Measurements from ENCODE around the gene SH3RF3.
"Not testable (repeated sequence)": the region's sequence is repeated elsewhere in the genome, so short reads cannot be mapped to it uniquely, and the experiment has no call there.

Gene SH3RF3

DNA sequence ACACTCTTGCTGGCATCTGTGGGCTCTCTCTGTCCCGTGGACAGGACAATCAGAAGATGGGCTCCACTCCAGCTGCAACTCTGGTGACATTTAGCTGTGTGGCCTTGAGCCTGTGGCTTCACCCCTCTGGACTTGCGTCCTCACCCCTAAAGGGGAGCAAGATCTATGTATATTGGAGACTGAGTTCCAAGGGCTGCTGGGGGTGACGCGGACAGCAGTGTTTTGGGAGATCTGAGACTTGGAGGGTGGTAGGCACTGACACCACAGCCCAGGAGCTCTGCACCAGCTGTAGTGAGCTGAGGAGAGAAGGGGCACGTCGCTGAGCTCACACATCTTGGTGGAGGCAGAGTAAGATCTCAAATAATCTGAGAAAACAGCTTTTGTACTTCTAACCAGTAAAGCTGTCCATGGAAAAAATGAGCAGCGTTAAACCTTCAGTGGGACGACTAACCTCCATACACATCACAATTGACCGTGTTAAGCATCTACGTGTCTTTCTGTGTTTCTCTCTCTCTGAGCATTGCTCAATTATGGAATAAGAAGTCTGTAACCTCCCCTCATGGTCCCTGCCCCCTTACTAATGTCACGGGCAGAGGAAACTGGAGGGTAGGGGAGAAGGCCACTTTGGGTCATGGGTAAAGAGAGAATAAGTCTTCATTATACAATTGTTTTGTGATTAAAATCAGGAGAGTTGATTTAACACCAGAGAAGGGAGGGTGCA lies 85.8 kb downstream of the SH3RF3 start:
- no peak for DNase-seq (ENCODE audit: low read depth in 4 of 4, low spot score in 1 of 4)

GRCh38 chr2:109215866-109216265 lies 86.9 kb downstream of the SH3RF3 start:
- DNase-seq (ENCODE audit: low read depth in 4 of 4, low spot score in 1 of 4) = no peak

- DNase-seq (ENCODE audit: low read depth in 4 of 4, low spot score in 1 of 4) = no peak
Measured at GRCh38 chr2:109216332-109216731, 87.3 kb downstream of the SH3RF3 start.

- no peak for DNase-seq (ENCODE audit: low read depth in 4 of 4, low spot score in 1 of 4)
Measured at GRCh38 chr2:109217362-109218086, 88.5 kb downstream of the SH3RF3 start.

DNA sequence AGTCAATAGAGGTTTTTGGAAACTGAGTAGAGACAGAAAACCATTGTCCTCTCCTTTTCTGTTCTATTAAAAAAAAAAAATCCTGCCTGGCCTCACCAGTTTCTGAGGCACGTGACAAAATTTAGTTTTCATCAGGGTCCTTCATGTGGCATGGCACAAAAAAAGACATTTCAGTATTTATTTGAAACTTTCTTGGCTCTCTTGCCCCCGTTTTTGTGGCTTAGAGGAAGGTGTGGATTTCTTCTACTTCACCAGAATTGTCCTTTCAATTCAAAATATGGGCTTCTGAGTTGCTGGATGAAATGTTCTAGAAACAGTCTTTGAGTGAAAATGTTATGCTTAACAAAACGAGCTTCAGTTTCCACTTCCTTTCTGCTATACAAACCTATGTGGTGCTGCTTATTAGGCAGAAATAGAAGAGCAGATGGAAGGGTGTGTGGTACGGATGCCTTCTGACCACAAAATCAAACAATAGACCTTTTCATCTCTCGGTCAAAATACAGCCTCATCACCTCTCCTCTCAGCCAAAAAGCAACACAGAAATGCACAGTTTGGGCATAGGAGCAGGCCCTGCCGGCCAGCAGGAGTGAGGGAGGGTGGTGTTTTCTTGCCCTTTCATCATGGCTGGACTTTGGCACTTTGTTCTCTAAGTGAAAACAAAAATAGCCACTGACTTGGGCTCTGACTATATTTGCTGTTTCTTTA lies 89.2 kb downstream of the SH3RF3 start:
- no peak for DNase-seq (ENCODE audit: low read depth in 4 of 4, low spot score in 1 of 4)

DNA sequence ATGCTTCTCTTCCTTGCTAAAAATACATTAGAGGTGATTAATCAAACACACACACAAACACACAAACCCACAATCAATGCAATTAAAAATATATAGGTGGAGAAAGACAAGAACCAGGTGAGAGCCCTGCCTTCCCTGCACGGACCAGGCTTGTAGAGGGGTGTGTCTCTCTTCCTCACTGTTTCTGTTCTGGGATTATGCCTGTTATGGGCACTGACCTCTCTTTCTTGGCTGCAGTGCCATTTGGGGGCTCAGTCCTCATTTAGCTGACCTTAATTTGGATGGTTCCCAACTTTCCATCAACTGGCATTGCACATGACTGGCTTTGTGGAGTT lies 89.8 kb downstream of the SH3RF3 start:
- no peak for DNase-seq (ENCODE audit: low read depth in 4 of 4, low spot score in 1 of 4)

DNA sequence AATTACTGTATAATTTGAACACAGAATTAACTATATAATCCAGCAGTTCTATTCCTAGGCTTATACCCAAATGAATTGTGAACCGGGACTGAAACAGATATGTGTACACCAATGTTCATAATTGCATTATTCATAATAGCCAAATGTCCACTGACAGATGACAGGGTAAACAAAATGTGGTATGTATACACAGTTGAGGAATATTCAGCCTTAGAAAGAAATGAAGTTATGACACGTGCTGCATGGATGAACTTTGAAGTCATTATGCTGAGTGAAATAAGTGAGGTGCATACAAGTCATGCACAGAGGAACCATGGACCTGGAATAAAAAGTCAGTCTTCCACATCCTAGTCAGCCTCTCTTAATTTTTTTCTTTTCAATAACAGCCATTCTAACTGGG lies 91.9 kb downstream of the SH3RF3 start:
- no peak for DNase-seq (ENCODE audit: low read depth in 4 of 4, low spot score in 1 of 4)

- DNase-seq (ENCODE audit: low read depth in 4 of 4, low spot score in 1 of 4) = not testable (repeated sequence)
Measured at GRCh38 chr2:109221316-109221715, 92.3 kb downstream of the SH3RF3 start.

GRCh38 chr2:109222422-109222821 lies 93.4 kb downstream of the SH3RF3 start:
- no peak for DNase-seq (ENCODE audit: low read depth in 4 of 4, low spot score in 1 of 4)

DNA sequence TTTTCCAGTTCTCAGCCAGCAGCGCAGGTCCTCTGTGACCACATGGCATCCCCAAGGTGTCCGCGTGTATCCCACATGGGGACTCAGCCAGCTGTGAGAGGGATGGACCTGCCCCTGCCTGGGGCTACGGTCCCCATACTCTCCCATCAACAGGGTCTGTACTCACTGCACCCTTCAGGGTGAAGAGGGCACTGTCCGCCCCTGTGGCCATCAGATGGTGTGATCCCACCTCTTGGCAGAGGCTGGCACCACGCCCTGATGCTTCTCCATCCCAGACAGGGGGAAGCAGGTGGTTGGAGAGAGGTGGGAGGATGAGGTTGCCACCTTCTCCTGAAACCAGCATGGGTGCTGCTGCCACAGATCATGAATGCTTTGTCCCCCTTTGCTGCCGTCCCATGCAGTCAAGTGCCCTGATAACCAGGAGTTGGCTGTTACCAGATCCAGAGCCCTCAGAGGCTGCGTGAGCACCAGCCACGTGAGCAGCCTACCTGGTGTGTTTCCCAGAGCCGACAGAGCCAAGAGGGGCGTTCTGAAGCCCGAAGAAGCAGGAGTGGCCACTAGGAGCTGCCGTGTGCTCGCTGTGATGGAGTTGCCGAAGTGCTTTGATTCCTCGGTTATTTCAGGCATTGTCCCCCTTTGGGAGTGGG lies 93.9 kb downstream of the SH3RF3 start:
- DNase-seq (ENCODE audit: low read depth in 4 of 4, low spot score in 1 of 4) = no peak

DNA sequence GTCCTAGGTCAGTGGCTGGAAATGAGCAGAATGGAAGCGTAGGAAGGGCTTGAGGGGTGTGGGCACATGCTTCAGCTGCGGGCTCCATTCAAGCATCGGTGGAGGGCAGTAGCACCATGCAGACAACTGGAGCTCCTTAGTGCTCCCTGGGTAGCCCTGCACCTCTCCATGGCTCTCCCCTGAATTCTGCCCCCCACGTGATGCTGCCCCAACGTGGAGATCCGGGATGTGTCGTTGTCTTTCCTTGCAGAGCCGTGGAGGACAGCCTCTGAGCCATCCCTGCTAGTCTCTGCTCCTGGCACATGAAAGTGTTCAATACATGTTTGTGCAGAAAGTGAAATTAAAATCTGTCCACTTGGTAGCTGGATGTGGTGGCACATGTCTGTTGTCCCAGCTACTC lies 94.5 kb downstream of the SH3RF3 start:
- no peak for DNase-seq (ENCODE audit: low read depth in 4 of 4, low spot score in 1 of 4)

DNA sequence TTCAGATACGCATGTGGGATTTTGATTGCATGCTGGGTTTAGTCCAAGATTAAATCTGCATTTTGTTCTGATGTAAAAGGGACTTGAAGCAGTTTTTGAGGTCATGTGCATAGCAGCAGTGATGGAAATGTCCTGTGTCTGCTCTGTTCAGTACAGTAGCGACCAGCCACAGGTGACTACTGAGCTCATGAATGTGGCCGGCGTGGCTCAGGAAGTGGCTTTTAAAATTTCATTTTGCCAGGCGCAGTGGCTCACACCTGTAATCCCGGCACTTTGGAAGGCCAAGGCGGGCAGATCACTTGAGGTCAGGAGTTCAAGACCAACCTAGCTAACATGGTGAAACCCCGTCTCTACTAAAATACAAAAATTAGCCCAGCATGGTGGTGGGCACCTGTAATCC lies 95.3 kb downstream of the SH3RF3 start:
- not testable (repeated sequence) for DNase-seq (ENCODE audit: low read depth in 4 of 4, low spot score in 1 of 4)

DNA sequence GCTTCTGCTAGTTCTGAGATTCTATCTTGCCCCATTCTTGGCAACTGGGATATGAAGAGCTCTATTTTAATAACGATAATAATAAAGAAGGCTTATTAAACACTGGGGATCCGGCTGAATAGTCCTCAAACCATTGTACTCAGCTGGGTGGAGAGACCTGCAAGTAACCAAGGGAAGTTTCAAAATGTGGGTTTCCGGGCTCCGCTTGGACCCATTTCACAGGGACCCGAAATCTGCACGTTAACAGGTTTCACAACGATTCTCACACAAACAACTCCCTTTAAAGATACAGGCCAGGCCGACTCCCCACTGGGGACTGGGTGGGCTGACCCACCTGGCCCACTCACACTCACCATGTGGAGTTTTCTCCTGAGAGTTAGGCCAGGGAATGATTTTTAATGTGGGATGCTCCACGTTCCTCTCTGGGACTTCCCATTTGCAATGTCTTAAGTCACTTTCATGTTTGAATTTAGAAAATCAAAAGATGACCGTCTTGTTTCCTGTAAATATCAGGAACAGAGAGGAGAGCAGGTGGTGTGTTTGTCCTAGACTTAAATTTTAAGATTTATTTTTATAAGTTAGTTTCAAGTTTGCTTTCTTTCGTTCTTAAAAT lies 96.3 kb downstream of the SH3RF3 start:
- DNase-seq (ENCODE audit: low read depth in 4 of 4, low spot score in 1 of 4) = no peak

GRCh38 chr2:109226128-109226527 lies 97.1 kb downstream of the SH3RF3 start:
- DNase-seq (ENCODE audit: low read depth in 4 of 4, low spot score in 1 of 4) = no peak

- DNase-seq (ENCODE audit: low read depth in 4 of 4, low spot score in 1 of 4) = no peak
Measured at GRCh38 chr2:109226622-109227021, 97.6 kb downstream of the SH3RF3 start.

DNA sequence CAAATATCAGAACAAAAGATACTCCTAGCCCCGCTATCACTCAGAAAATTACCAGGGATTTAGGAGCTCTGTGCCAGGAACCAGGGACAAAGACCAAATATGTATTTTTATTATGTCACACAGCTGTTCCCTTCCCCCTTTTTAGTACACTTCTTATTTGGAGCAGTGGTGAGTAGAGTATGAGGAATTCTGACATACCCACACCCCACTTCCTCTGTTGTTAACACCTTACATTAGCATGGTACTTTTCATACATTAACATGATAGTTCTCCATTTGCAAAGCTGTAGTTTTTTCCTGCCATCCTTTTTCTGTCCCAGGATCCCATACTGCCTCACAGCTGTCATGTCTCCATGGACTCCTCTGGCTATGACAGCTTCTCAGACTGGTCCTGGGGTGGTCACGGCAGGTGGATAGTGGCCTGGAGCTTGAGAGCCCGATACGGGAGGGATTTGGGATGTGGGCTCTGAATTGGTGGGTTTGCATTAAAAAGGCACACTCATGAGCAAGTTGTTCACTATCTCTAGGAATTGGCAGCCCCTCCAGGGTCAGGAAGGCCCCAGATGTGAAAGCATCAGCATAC lies 100.2 kb downstream of the SH3RF3 start:
- no peak for DNase-seq (ENCODE audit: low read depth in 4 of 4, low spot score in 1 of 4)

DNA sequence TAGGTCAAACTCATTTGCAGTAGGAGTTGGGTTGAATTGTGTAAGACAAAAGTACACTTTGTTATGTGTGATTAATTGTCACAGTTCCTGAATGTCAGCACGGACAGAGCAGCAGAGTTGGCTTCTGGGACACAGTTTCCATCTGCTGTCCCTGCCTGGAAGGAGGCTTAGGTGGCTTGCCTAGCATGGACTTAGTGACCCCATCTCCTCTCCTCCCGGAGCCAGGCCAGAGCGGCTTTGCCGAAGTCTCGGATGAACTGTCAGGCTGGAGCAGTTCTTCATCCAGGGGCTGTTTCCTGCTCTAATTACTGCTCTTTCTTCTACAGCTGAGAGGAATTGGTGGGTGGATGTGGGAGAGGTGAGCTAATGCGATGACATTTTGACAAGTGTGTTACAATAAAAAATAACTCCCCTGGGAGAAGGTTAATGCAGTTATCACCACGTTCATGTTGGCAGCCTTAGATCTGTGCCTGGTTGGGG lies 102.0 kb downstream of the SH3RF3 start:
- DNase-seq (ENCODE audit: low read depth in 4 of 4, low spot score in 1 of 4) = no peak

GRCh38 chr2:109231428-109231827 lies 102.4 kb downstream of the SH3RF3 start:
- no peak for DNase-seq (ENCODE audit: low read depth in 4 of 4, low spot score in 1 of 4)

DNA sequence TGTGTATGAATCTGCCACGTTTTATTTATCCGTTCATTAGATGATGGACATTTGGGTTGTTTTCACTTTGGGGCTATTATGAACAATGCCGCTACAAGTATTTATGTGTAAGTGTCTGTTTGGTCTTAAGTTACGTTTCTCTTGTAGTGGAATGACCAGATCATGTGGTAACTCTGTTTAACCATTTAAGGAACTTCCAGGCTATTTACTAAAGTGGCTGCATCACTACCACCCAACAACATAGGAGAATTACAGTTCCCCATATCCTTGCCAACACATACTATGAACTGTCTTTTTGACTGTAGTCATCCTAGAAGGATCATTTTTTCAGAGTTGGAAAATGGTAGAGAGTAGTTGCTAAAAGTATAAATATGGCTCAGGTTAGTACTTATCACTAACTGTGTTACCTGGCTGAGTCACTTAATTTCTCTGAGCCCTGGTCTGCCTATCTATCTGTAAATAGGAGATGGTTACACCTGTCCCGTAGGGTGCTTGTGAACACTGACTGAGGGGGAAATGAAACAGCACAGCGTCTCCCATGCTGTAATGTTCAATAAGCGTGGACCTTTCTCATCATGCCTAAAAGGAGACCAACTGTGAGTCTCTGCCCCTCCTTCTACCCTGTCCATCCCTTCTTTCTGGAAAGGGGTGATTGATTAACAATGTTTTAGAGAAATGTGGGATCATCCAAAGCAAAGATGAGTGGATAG lies 103.1 kb downstream of the SH3RF3 start:
- no peak for DNase-seq (ENCODE audit: low read depth in 4 of 4, low spot score in 1 of 4)

DNA sequence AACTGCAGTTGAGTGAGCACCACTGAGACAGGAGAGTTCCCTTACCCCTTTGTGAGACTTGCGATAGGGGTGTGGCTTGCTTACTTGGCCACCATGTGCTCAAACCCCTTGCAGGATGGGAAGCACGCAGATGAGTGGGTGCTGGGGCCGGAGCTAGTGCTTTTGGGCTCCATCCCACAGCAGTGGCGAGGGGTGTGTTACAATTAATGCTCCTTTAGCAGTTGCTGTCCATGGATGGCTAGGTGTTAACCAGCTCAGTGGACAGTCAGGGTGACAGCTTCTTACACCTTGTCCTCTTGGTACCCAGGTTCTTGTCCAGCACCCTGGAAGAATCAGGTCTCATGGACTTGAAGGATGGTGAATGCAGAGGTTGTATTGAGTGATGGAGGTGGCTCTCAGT lies 103.9 kb downstream of the SH3RF3 start:
- no peak for DNase-seq (ENCODE audit: low read depth in 4 of 4, low spot score in 1 of 4)
